Esophagus squamous epithelium (tissue), 4 donors: ENCODE results near the gene INAFM1.

Source experiments
- POLR2A ChIP-seq, 4 donors: fragments of 450-650 bp; IDR thresholded peaks; one replicate each; pipeline ENCODE4 v1.6.1; 2017; ENCODE audit warnings: antibody characterized with exemption in 4 of 4, mild to moderate bottlenecking in 4 of 4, moderate library complexity in 3 of 4
- TF ChIP-seq, protein P1 (sequence below), 6 experiments: fragments of 450-650 bp in 4 of 6; fragments of 200-600 bp in 2 of 6; sonication (generic) in 2 of 6; IDR thresholded peaks; one replicate each; pipeline ENCODE4 v1.5.1; 2016 to 2019; ENCODE audit warnings: antibody characterized with exemption in 6 of 6, mild to moderate bottlenecking in 4 of 6, moderate library complexity in 4 of 6

DNA sequence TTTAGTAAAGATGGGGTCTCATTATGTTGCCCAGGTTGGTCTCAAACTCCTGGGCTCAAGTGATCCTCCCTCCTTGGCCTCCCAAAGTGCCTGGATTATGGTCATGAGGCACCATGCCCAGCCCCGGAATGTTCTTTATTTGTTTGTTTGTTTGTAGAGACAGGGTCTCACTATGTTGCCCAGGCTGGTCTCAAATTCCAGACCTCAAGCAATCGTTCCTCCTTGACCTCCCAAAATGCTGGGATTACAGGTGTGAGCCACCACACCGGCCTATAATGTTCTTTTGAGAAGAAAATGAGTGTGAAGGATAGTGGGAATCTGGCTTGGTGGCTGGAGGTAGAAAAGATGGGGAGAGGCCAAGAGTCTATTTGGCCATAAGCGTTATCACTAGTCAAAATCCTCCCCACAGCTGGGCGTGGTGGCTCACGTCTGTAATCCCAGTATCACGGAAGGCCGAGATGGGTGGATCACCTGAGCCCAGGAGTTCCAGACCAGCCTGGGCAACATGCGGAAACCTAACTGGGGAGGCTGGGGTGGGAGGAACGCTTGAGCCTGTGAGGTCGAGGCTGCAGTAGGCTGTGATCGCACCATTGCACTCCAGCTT, 38.5 kb upstream of the INAFM1 start:
- TF ChIP-seq, protein P1, sequence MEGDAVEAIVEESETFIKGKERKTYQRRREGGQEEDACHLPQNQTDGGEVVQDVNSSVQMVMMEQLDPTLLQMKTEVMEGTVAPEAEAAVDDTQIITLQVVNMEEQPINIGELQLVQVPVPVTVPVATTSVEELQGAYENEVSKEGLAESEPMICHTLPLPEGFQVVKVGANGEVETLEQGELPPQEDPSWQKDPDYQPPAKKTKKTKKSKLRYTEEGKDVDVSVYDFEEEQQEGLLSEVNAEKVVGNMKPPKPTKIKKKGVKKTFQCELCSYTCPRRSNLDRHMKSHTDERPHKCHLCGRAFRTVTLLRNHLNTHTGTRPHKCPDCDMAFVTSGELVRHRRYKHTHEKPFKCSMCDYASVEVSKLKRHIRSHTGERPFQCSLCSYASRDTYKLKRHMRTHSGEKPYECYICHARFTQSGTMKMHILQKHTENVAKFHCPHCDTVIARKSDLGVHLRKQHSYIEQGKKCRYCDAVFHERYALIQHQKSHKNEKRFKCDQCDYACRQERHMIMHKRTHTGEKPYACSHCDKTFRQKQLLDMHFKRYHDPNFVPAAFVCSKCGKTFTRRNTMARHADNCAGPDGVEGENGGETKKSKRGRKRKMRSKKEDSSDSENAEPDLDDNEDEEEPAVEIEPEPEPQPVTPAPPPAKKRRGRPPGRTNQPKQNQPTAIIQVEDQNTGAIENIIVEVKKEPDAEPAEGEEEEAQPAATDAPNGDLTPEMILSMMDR (IDR thresholded peaks at IDR 0.05), result no peak
- TF ChIP-seq POLR2A (IDR thresholded peaks at IDR 0.05), result no peak
